Prostate gland (tissue), 2 donors: ENCODE data around the gene MYH16. TPM values are rescaled to one million over a fixed set of nuclear protein-coding genes. Genes with fewer than 3 reads are reported as not detected.
"Not testable (repeated sequence)": the region's sequence is repeated elsewhere in the genome, so short reads cannot be mapped to it uniquely, and the experiment has no call there.

Source experiments
- DNase-seq: peaks from one replicate; pipeline ENCODE4 v3.0.0-alpha.2; 2019; ENCODE audit warnings: low spot score
- H3K27ac ChIP-seq, 2 donors: fragments of 200-600 bp; sonication (generic); 2 replicates each; pipeline ENCODE4 v1.5.1; 2017 to 2019
- H3K27me3 ChIP-seq: fragments of 200-600 bp; sonication (generic); replicated peaks from 2 replicates; pipeline ENCODE4 v1.5.1; 2019; ENCODE audit not compliant: insufficient read depth
- H3K36me3 ChIP-seq, 2 donors: fragments of 200-600 bp; sonication (generic); 1 replicate in 1 of 2; 2 replicates in 1 of 2; pipeline versions ENCODE4 v1.5.1 to v1.8.1; 2017 to 2019
- H3K4me1 ChIP-seq: fragments of 200-600 bp; sonication (generic); replicated peaks from 2 replicates; pipeline ENCODE4 v1.5.1; 2019
- H3K4me3 ChIP-seq, 2 donors: fragments of 200-600 bp; sonication (generic); 2 replicates each; pipeline ENCODE4 v1.5.1; 2017 to 2019
- H3K9me3 ChIP-seq: fragments of 200-600 bp; sonication (generic); 2 replicates; pipeline ENCODE4 v1.5.1; 2017
- POLR2A ChIP-seq: fragments of 450-650 bp; IDR thresholded peaks from one replicate; pipeline ENCODE4 v1.6.1; 2016; ENCODE audit warnings: antibody characterized with exemption, mild to moderate bottlenecking
- POLR2AphosphoS5 ChIP-seq: sonication (generic); formaldehyde crosslinking; IDR thresholded peaks from one replicate; pipeline ENCODE4 v1.6.1; 2017; ENCODE audit warnings: antibody characterized with exemption
- WGBS: methylation state at CpG from one replicate; pipeline ENCODE4 v1.1.5; 2018; 5-methylcytosine and 5-hydroxymethylcytosine counted together
- intact Hi-C: fragments of 100-400 bp; cut with DNase I; formaldehyde crosslinking; loops from one replicate; pipeline ENCODE4 v1.14.2; 2022
- total RNA-seq, 2 donors: library from RNA; depleted of rRNA; stranded (reverse); fragments of >200 nt; gene quantifications; one replicate each; pipeline ENCODE4 v1.1.0, GENCODE V29; 2016
- TF ChIP-seq, protein P1 (sequence below), 4 experiments: fragments of 200-600 bp in 2 of 4; fragments of 450-650 bp in 2 of 4; sonication (generic) in 2 of 4; IDR thresholded peaks; 1 replicate in 3 of 4; 2 replicates in 1 of 4; pipeline ENCODE4 v1.5.1; 2016 to 2019; ENCODE audit warnings: antibody characterized with exemption in 4 of 4, mild to moderate bottlenecking in 2 of 4, moderate library complexity in 2 of 4

The MYH16 gene
- total RNA-seq, 2 donors from 2014 or later: 0.97 TPM; not detected in 1

DNA sequence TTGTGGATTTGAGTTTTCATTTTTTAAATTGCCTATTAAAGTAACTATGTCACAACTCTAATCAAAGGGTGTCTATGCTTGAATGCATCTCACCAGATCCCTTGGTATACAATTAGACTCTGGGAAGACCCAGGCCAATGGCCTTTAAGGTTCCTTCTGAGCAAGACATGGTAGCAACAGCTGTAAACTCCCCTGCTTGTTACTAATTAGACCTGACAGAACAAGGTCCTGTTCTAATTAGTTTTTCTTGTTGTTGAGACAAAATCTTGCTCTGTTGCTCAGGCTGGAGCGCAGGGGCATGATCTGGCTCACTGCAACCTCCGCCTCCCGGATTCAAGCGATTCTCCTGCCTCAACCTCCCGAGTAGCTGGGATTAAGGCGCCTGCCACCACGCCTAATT is 2.9 kb downstream of the MYH16 start:
- TF ChIP-seq POLR2A (no peak), POLR2AphosphoS5 (no peak)
- TF ChIP-seq, protein P1, sequence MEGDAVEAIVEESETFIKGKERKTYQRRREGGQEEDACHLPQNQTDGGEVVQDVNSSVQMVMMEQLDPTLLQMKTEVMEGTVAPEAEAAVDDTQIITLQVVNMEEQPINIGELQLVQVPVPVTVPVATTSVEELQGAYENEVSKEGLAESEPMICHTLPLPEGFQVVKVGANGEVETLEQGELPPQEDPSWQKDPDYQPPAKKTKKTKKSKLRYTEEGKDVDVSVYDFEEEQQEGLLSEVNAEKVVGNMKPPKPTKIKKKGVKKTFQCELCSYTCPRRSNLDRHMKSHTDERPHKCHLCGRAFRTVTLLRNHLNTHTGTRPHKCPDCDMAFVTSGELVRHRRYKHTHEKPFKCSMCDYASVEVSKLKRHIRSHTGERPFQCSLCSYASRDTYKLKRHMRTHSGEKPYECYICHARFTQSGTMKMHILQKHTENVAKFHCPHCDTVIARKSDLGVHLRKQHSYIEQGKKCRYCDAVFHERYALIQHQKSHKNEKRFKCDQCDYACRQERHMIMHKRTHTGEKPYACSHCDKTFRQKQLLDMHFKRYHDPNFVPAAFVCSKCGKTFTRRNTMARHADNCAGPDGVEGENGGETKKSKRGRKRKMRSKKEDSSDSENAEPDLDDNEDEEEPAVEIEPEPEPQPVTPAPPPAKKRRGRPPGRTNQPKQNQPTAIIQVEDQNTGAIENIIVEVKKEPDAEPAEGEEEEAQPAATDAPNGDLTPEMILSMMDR (IDR thresholded peaks at IDR 0.05): no peak
- H3K27me3 ChIP-seq: no peaks in the 10 kb centered on the region
- no peaks in the 10 kb centered on the region for H3K9me3 ChIP-seq
- H3K27ac ChIP-seq: no peak overlapping the region
- no peaks in the 10 kb centered on the region for H3K4me1 ChIP-seq
- no peak for DNase-seq
- no peaks in the 10 kb centered on the region for H3K36me3 ChIP-seq
- intact Hi-C loops: no loop called here
- no peak overlapping the region for H3K4me3 ChIP-seq
- WGBS: 90% methylated on average over 7 of the region's 7 CpGs

GRCh38 chr7:99278180-99278579 is 5.5 kb downstream of the MYH16 start:
- Histone ChIP-seq H3K27me3 (no peaks in the 10 kb centered on the region), H3K36me3 (no peaks in the 10 kb centered on the region), H3K9me3 (no peaks in the 10 kb centered on the region), H3K27ac (no peak overlapping the region), H3K4me3 (no peak overlapping the region), H3K4me1 (no peaks in the 10 kb centered on the region)
- 91% methylated on average over 5 of the region's 5 CpGs for WGBS
- intact Hi-C loops: no loop called here
- no peak for DNase-seq
- TF ChIP-seq, protein P1 (IDR thresholded peaks at IDR 0.05): no peak
- TF ChIP-seq POLR2A: no peak
- no peak for TF ChIP-seq POLR2AphosphoS5

- intact Hi-C loops, H3K27me3 ChIP-seq, H3K27ac ChIP-seq, H3K36me3 ChIP-seq, H3K9me3 ChIP-seq, H3K4me3 ChIP-seq, H3K4me1 ChIP-seq, DNase-seq: not testable (repeated sequence)
- WGBS: 94% methylated on average over 4 of the region's 4 CpGs
Observed at GRCh38 chr7:99284165-99284564, 11.5 kb downstream of the MYH16 start.

GRCh38 chr7:99287779-99288534 is 15.3 kb downstream of the MYH16 start:
- intact Hi-C loops: no loop called here
- Histone ChIP-seq H3K27me3 (no peaks in the 10 kb centered on the region), H3K27ac (no peak overlapping the region), H3K9me3 (no peaks in the 10 kb centered on the region), H3K36me3 (no peaks in the 10 kb centered on the region), H3K4me1 (no peaks in the 10 kb centered on the region), H3K4me3 (no peak overlapping the region)
- no peak for DNase-seq
- TF ChIP-seq POLR2AphosphoS5 (no peak), POLR2A (no peak)
- TF ChIP-seq, protein P1 (IDR thresholded peaks at IDR 0.05): no peak
- WGBS: 97% methylated on average over 23 of the region's 23 CpGs

- H3K27ac ChIP-seq: no peak overlapping the region
- H3K4me3 ChIP-seq: no peak overlapping the region
- H3K36me3 ChIP-seq: no peaks in the 10 kb centered on the region
- WGBS: 73% methylated on average over 9 of the region's 9 CpGs
- H3K27me3 ChIP-seq: no peaks in the 10 kb centered on the region
- intact Hi-C loops: no loop called here
- no peak for DNase-seq
- H3K4me1 ChIP-seq: no peaks in the 10 kb centered on the region
- TF ChIP-seq POLR2AphosphoS5: no peak
- TF ChIP-seq, protein P1 (IDR thresholded peaks at IDR 0.05): no peak
- no peak for TF ChIP-seq POLR2A
- H3K9me3 ChIP-seq: no peaks in the 10 kb centered on the region
Observed at GRCh38 chr7:99289185-99289584, 16.5 kb downstream of the MYH16 start.

GRCh38 chr7:99290148-99290547 is 17.5 kb downstream of the MYH16 start:
- intact Hi-C loops, H3K4me3 ChIP-seq, H3K36me3 ChIP-seq, H3K27me3 ChIP-seq, DNase-seq, H3K27ac ChIP-seq, H3K9me3 ChIP-seq, H3K4me1 ChIP-seq: not testable (repeated sequence)
- 92% methylated on average over 3 of the region's 3 CpGs for WGBS
